Stimulated activated CD8-positive, alpha-beta memory T cell treated with anti-CD3 and anti-CD28 coated beads, Interleukin-4, amount 100 ng/mL, for 24 hours (primary cell): ENCODE results near the gene PKHD1.
"Not testable (repeated sequence)": the region's sequence is repeated elsewhere in the genome, so short reads cannot be mapped to it uniquely, and the experiment has no call there.

Experiments used
- DNase-seq: peaks from one replicate; pipeline ENCODE4 v3.0.0-alpha.2; 2020; ENCODE audit warnings: low read depth

PKHD1 gene

GRCh38 chr6:51986864-51987263 is 100.5 kb downstream of the PKHD1 start:
- no peak for DNase-seq

- no peak for DNase-seq
Measured at GRCh38 chr6:51983564-51983963, 103.8 kb downstream of the PKHD1 start.

- not testable (repeated sequence) for DNase-seq
Measured at GRCh38 chr6:51982695-51983094, 104.7 kb downstream of the PKHD1 start.

- DNase-seq = no peak
Measured at GRCh38 chr6:51976374-51976773, 111.0 kb downstream of the PKHD1 start.

GRCh38 chr6:51972659-51973058 is 114.8 kb downstream of the PKHD1 start:
- DNase-seq = no peak

- no peak for DNase-seq
Measured at GRCh38 chr6:51968265-51968664, 119.1 kb downstream of the PKHD1 start.

- no peak for DNase-seq
Measured at GRCh38 chr6:51965222-51965801, 122.1 kb downstream of the PKHD1 start.

- DNase-seq = no peak
Measured at GRCh38 chr6:51963980-51964379, 123.4 kb downstream of the PKHD1 start.

- no peak for DNase-seq
Measured at GRCh38 chr6:51962354-51962753, 125.1 kb downstream of the PKHD1 start.

GRCh38 chr6:51960419-51960818 is 127.0 kb downstream of the PKHD1 start:
- no peak for DNase-seq

- peak; percentile 1 for DNase-seq
Measured at GRCh38 chr6:51959744-51960383, 127.5 kb downstream of the PKHD1 start.

GRCh38 chr6:51954681-51955080 is 132.7 kb downstream of the PKHD1 start:
- no peak for DNase-seq

- DNase-seq = no peak
Measured at GRCh38 chr6:51953246-51953645, 134.2 kb downstream of the PKHD1 start.

GRCh38 chr6:51951924-51952323 is 135.5 kb downstream of the PKHD1 start:
- no peak for DNase-seq

- DNase-seq = no peak
Measured at GRCh38 chr6:51949526-51949925, 137.9 kb downstream of the PKHD1 start.

- DNase-seq = not testable (repeated sequence)
Measured at GRCh38 chr6:51939695-51940094, 147.7 kb downstream of the PKHD1 start.

- DNase-seq = no peak
Measured at GRCh38 chr6:51936531-51937290, 150.7 kb downstream of the PKHD1 start.

- no peak for DNase-seq
Measured at GRCh38 chr6:51934098-51934497, 153.3 kb downstream of the PKHD1 start.

- DNase-seq = no peak
Measured at GRCh38 chr6:51932956-51933355, 154.5 kb downstream of the PKHD1 start.

GRCh38 chr6:51930602-51931001 is 156.8 kb downstream of the PKHD1 start:
- no peak for DNase-seq

- no peak for DNase-seq
Measured at GRCh38 chr6:51929934-51930574, 157.4 kb downstream of the PKHD1 start.

GRCh38 chr6:51928320-51928719 is 159.1 kb downstream of the PKHD1 start:
- no peak for DNase-seq

GRCh38 chr6:51927450-51927849 is 160.0 kb downstream of the PKHD1 start:
- no peak for DNase-seq
